ENCODE data around the gene PTPRT.

PTPRT gene

DNA sequence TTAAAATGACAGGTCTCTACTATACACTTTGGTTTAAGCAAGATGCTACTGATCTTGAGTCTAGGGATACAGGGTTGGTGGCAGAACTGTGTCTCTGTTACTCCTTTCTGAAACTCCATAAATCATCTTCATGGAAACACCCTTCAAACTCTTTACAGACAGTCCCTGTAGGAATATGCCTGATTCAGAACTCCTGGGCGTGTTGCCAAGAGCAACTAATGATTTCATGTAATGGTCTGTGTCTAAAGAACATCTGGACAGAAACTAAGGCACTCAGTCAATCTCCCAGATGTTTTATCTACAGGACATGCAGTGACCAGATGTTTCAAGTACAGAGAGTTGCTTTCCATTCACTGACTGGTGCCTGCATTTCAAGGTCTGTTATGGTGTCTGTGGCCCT, 1107.1 kb downstream of the PTPRT start:
- Histone ChIP-seq H3K4me1 (ENCODE audit: control insufficient read depth in 2 of 2, insufficient read depth in 2 of 2, low read length in 2 of 2) (no peaks in the 10 kb centered on the region), H3K27me3 (ENCODE audit: control insufficient read depth in 2 of 2, insufficient read depth in 2 of 2, low read length in 2 of 2) (no peaks in the 10 kb centered on the region), H3K9ac (ENCODE audit: low read depth in 1 of 2, low read length in 2 of 2) (no peak overlapping the region), H3K36me3 (ENCODE audit: control insufficient read depth in 2 of 2, insufficient read depth in 2 of 2, low read length in 2 of 2) (no peaks in the 10 kb centered on the region), H3K4me3 (ENCODE audit: low read length in 2 of 2) (no peak overlapping the region), H3K9me3 (ENCODE audit: control insufficient read depth in 2 of 2, low read length in 2 of 2) (no peaks in the 10 kb centered on the region), H3K27ac (ENCODE audit: low read depth in 2 of 2, low read length in 2 of 2) (no peak overlapping the region)

DNA sequence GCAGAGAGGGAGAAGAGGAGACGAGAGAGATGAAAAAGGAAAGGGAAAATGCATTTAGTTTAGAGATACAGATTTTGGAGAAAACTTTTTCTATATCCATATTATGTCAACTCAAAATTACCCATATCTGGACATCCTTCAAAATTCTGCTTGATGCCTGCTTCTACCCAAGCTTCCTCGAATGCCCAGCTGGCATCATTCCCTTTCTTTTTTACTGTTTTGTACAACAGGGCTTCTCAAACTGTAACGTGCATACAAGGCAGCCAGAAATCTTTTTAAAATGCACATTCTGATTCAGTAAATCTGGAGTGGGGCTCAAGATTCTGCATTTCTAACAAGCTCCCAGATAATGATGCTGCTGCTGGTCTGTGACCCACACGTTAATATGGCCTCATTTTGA, 1108.8 kb downstream of the PTPRT start:
- Histone ChIP-seq H3K27ac (ENCODE audit: low read depth in 2 of 2, low read length in 2 of 2) (no peak overlapping the region), H3K27me3 (ENCODE audit: control insufficient read depth in 2 of 2, insufficient read depth in 2 of 2, low read length in 2 of 2) (no peaks in the 10 kb centered on the region), H3K36me3 (ENCODE audit: control insufficient read depth in 2 of 2, insufficient read depth in 2 of 2, low read length in 2 of 2) (no peaks in the 10 kb centered on the region), H3K4me3 (ENCODE audit: low read length in 2 of 2) (no peak overlapping the region), H3K9ac (ENCODE audit: low read depth in 1 of 2, low read length in 2 of 2) (no peak overlapping the region), H3K4me1 (ENCODE audit: control insufficient read depth in 2 of 2, insufficient read depth in 2 of 2, low read length in 2 of 2) (no peaks in the 10 kb centered on the region), H3K9me3 (ENCODE audit: control insufficient read depth in 2 of 2, low read length in 2 of 2) (no peaks in the 10 kb centered on the region)

DNA sequence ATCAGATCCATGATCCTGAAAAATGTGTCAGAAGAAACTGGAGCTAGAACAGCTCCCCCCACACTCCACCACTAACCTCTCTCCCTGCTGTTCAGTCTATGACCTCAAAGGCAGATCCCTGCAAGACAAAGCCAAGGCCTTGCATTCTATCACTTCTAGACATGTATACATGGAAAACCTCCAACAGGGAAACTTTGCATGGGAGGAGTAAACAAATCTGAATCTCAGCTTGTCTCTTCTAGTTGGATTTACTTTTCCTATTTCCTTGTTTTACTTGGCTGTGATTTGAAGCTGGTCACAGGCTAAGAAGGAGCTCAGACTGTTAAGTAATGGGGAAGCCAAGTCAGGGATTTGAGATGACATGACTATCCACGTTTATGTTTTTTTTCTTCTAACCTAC, 1114.8 kb downstream of the PTPRT start:
- Histone ChIP-seq H3K4me3 (ENCODE audit: low read length in 2 of 2) (no peak overlapping the region), H3K9ac (ENCODE audit: low read depth in 1 of 2, low read length in 2 of 2) (no peak overlapping the region), H3K27ac (ENCODE audit: low read depth in 2 of 2, low read length in 2 of 2) (no peak overlapping the region), H3K9me3 (ENCODE audit: control insufficient read depth in 2 of 2, low read length in 2 of 2) (no peaks in the 10 kb centered on the region), H3K27me3 (ENCODE audit: control insufficient read depth in 2 of 2, insufficient read depth in 2 of 2, low read length in 2 of 2) (no peaks in the 10 kb centered on the region), H3K4me1 (ENCODE audit: control insufficient read depth in 2 of 2, insufficient read depth in 2 of 2, low read length in 2 of 2) (no peaks in the 10 kb centered on the region), H3K36me3 (ENCODE audit: control insufficient read depth in 2 of 2, insufficient read depth in 2 of 2, low read length in 2 of 2) (no peaks in the 10 kb centered on the region)

DNA sequence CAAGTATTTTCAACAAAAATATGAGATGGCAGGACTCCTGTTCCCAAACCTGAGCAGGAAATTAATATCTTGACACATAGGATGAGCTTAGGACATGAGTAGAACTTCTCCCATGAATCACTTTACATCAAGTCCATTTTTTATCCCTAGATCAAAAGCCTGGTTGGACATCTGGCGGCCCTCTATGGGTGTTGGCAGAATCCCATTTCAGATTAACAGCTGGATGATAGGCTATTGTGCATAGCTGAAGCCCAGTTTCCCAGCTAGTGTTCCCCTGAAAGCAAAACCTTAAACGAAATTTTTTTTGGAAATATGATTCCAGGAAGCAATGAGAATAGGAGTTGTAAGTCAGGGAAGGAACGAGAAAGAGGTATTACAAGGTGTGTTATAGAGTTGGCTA, 1122.1 kb downstream of the PTPRT start:
- Histone ChIP-seq H3K9me3 (ENCODE audit: control insufficient read depth in 2 of 2, low read length in 2 of 2) (no peaks in the 10 kb centered on the region), H3K9ac (ENCODE audit: low read depth in 1 of 2, low read length in 2 of 2) (no peak overlapping the region), H3K27me3 (ENCODE audit: control insufficient read depth in 2 of 2, insufficient read depth in 2 of 2, low read length in 2 of 2) (no peaks in the 10 kb centered on the region), H3K4me1 (ENCODE audit: control insufficient read depth in 2 of 2, insufficient read depth in 2 of 2, low read length in 2 of 2) (no peaks in the 10 kb centered on the region), H3K36me3 (ENCODE audit: control insufficient read depth in 2 of 2, insufficient read depth in 2 of 2, low read length in 2 of 2) (no peaks in the 10 kb centered on the region), H3K27ac (ENCODE audit: low read depth in 2 of 2, low read length in 2 of 2) (no peak overlapping the region), H3K4me3 (ENCODE audit: low read length in 2 of 2) (no peak overlapping the region)

DNA sequence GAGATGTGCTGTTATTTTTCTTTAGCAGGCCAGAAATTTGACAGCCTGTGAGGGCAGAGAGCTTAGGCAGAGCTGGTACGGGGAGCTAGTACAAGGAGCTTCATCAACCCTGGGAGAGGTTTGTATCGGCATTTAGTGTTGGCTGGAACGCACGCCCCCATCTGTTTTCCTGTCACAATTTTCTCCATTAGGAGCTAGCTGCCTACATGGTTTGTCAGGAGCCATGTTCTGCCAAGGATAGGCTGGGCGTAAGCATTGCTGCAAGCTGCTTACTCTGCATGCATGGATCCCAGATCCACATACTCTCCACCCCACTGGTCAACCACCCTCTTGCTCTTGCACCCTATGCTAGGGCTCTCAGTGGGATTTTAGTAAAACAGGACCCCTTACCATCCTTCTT, 1122.5 kb downstream of the PTPRT start:
- Histone ChIP-seq H3K27ac (ENCODE audit: low read depth in 2 of 2, low read length in 2 of 2) (no peak overlapping the region), H3K9me3 (ENCODE audit: control insufficient read depth in 2 of 2, low read length in 2 of 2) (no peaks in the 10 kb centered on the region), H3K9ac (ENCODE audit: low read depth in 1 of 2, low read length in 2 of 2) (no peak overlapping the region), H3K4me1 (ENCODE audit: control insufficient read depth in 2 of 2, insufficient read depth in 2 of 2, low read length in 2 of 2) (no peaks in the 10 kb centered on the region), H3K36me3 (ENCODE audit: control insufficient read depth in 2 of 2, insufficient read depth in 2 of 2, low read length in 2 of 2) (no peaks in the 10 kb centered on the region), H3K4me3 (ENCODE audit: low read length in 2 of 2) (no peak overlapping the region), H3K27me3 (ENCODE audit: control insufficient read depth in 2 of 2, insufficient read depth in 2 of 2, low read length in 2 of 2) (no peaks in the 10 kb centered on the region)

DNA sequence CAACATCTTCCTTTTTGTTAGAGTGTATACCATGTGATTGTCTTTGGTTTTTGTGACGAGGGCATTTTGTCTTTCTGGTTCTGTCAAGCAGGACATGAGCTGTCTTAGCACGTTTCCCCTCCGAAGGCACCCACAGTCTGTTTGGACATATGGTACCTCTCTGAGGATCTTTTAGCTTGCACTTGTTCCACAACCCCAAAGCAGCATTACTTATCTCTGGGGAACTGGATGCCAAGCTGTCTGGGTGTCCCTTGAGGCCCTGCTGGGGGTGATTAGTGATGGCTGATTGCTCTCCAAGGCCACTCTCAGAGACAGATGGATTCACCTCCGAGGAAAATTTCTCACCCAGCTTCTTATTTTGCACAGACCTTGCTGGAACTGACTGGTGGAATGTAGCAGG, 1126.6 kb downstream of the PTPRT start:
- H3K36me3 ChIP-seq (ENCODE audit: control insufficient read depth in 2 of 2, insufficient read depth in 2 of 2, low read length in 2 of 2), result no peaks in the 10 kb centered on the region
- H3K27me3 ChIP-seq (ENCODE audit: control insufficient read depth in 2 of 2, insufficient read depth in 2 of 2, low read length in 2 of 2), result no peaks in the 10 kb centered on the region
- no peaks in the 10 kb centered on the region for H3K4me1 ChIP-seq (ENCODE audit: control insufficient read depth in 2 of 2, insufficient read depth in 2 of 2, low read length in 2 of 2)
- H3K9ac ChIP-seq (ENCODE audit: low read depth in 1 of 2, low read length in 2 of 2), result no peak overlapping the region
- no peak overlapping the region for H3K27ac ChIP-seq (ENCODE audit: low read depth in 2 of 2, low read length in 2 of 2)
- H3K9me3 ChIP-seq (ENCODE audit: control insufficient read depth in 2 of 2, low read length in 2 of 2), result no peaks in the 10 kb centered on the region
- H3K4me3 ChIP-seq (ENCODE audit: low read length in 2 of 2), result no peak overlapping the region

DNA sequence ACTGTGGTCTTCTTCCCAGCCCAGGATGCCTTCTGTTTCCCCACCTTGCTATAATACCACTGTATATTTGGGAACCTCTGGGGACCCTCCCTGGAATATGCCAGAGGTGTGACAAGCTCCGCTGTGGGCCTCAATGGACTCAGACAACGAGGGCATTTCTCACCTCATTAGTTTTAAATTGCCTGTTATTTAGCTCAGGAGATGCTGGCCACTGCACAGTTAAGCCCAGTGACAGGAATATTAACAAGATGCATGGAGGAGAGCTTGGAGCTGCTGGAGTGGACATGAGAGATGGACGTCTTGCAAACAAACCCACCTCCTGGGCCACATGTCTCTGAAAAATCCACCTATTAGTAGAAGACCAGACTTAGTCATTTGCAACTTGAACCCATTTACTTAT, 1136.4 kb downstream of the PTPRT start:
- H3K9ac ChIP-seq (ENCODE audit: low read depth in 1 of 2, low read length in 2 of 2), result no peak overlapping the region
- no peak overlapping the region for H3K27ac ChIP-seq (ENCODE audit: low read depth in 2 of 2, low read length in 2 of 2)
- no peaks in the 10 kb centered on the region for H3K9me3 ChIP-seq (ENCODE audit: control insufficient read depth in 2 of 2, low read length in 2 of 2)
- H3K36me3 ChIP-seq (ENCODE audit: control insufficient read depth in 2 of 2, insufficient read depth in 2 of 2, low read length in 2 of 2), result no peaks in the 10 kb centered on the region
- no peaks in the 10 kb centered on the region for H3K27me3 ChIP-seq (ENCODE audit: control insufficient read depth in 2 of 2, insufficient read depth in 2 of 2, low read length in 2 of 2)
- H3K4me3 ChIP-seq (ENCODE audit: low read length in 2 of 2), result no peak overlapping the region
- H3K4me1 ChIP-seq (ENCODE audit: control insufficient read depth in 2 of 2, insufficient read depth in 2 of 2, low read length in 2 of 2), result no peaks in the 10 kb centered on the region

DNA sequence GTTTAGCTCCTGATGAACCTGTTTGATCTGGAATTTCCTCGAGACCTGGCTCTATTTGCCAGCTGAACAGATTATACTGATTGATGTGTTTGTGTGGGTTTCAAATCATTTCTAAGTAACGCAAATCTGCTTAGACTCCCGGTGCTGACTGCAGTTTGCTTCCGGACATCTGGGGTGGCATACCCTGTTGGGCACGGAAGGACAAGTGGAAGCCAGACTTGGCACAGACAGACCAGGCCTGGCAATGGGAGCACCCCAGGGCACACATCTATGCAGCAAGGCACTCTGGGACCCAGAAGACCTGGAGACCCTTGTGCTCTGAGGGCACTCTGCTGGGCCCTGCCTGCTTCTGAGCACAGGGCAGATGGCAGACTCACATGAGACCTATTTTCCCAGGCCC, 1137.8 kb downstream of the PTPRT start:
- Histone ChIP-seq H3K27me3 (ENCODE audit: control insufficient read depth in 2 of 2, insufficient read depth in 2 of 2, low read length in 2 of 2) (no peaks in the 10 kb centered on the region), H3K9me3 (ENCODE audit: control insufficient read depth in 2 of 2, low read length in 2 of 2) (no peaks in the 10 kb centered on the region), H3K9ac (ENCODE audit: low read depth in 1 of 2, low read length in 2 of 2) (no peak overlapping the region), H3K4me3 (ENCODE audit: low read length in 2 of 2) (no peak overlapping the region), H3K36me3 (ENCODE audit: control insufficient read depth in 2 of 2, insufficient read depth in 2 of 2, low read length in 2 of 2) (no peaks in the 10 kb centered on the region), H3K27ac (ENCODE audit: low read depth in 2 of 2, low read length in 2 of 2) (no peak overlapping the region), H3K4me1 (ENCODE audit: control insufficient read depth in 2 of 2, insufficient read depth in 2 of 2, low read length in 2 of 2) (no peaks in the 10 kb centered on the region)

DNA sequence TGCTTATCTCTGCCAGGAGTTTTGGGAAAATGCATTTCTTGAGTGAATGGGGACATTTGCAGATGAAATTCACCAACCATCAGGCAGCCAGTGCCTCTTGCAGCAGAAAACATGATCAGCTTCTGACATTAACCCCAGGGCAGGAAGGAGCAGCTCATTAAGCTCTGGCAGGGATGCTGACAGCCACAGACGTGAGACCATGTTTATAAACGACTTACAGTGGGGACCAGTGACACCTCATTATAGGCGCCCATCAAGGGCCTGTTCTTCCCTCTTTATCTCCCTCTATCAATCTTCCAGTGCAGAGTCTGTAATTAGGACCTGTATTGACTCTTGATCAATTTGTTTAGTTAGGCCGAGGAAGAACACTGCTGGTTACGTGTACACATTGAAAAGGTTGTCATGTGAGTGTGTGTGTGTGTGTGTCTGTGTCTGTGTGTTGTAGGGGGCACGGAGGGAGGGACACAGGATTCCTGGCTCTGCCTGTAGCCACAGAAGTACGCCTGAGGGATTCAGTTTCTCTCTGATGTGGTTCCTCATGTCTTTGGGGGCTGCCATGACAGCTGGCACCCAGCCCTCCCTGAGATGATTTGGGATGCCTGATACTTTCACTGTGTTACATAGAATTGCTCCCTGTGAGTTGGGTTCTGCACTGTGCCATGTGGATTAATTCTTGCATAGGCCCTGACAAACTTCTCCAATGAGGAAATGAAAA, 1143.2 kb downstream of the PTPRT start:
- Histone ChIP-seq H3K9ac (ENCODE audit: low read depth in 1 of 2, low read length in 2 of 2) (no peak overlapping the region), H3K9me3 (ENCODE audit: control insufficient read depth in 2 of 2, low read length in 2 of 2) (no peaks in the 10 kb centered on the region), H3K36me3 (ENCODE audit: control insufficient read depth in 2 of 2, insufficient read depth in 2 of 2, low read length in 2 of 2) (no peaks in the 10 kb centered on the region), H3K4me3 (ENCODE audit: low read length in 2 of 2) (no peak overlapping the region), H3K27me3 (ENCODE audit: control insufficient read depth in 2 of 2, insufficient read depth in 2 of 2, low read length in 2 of 2) (no peaks in the 10 kb centered on the region), H3K4me1 (ENCODE audit: control insufficient read depth in 2 of 2, insufficient read depth in 2 of 2, low read length in 2 of 2) (no peaks in the 10 kb centered on the region), H3K27ac (ENCODE audit: low read depth in 2 of 2, low read length in 2 of 2) (no peak overlapping the region)

DNA sequence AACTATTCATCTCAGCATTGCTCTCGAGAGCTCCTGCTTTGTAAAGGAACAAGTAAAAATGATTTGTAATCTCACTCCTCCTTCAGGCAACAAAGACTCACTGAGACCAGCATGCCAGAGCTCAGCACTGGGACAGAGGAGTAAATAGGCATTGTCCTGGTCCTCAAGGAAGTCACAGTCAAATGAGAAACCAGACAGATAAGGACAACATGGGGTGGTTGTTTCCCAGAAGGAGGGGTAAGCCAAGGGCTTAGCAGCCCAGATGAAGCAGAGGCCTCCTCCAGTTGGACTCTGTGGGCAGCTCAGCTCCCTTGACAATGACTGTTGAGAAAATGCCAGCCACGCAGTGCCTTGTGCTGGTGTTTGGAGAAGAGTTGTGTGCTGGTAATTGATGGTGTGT, 1145.8 kb downstream of the PTPRT start:
- no peaks in the 10 kb centered on the region for H3K9me3 ChIP-seq (ENCODE audit: control insufficient read depth in 2 of 2, low read length in 2 of 2)
- no peaks in the 10 kb centered on the region for H3K27me3 ChIP-seq (ENCODE audit: control insufficient read depth in 2 of 2, insufficient read depth in 2 of 2, low read length in 2 of 2)
- H3K4me1 ChIP-seq (ENCODE audit: control insufficient read depth in 2 of 2, insufficient read depth in 2 of 2, low read length in 2 of 2), result no peaks in the 10 kb centered on the region
- H3K4me3 ChIP-seq (ENCODE audit: low read length in 2 of 2), result no peak overlapping the region
- no peak overlapping the region for H3K27ac ChIP-seq (ENCODE audit: low read depth in 2 of 2, low read length in 2 of 2)
- H3K9ac ChIP-seq (ENCODE audit: low read depth in 1 of 2, low read length in 2 of 2), result no peak overlapping the region
- H3K36me3 ChIP-seq (ENCODE audit: control insufficient read depth in 2 of 2, insufficient read depth in 2 of 2, low read length in 2 of 2), result no peaks in the 10 kb centered on the region
